Measurements from ENCODE around the gene AP3S2.
"Not testable (repeated sequence)": the region's sequence is repeated elsewhere in the genome, so short reads cannot be mapped to it uniquely, and the experiment has no call there.

AP3S2 gene

GRCh38 chr15:89799918-89800498 lies 93.8 kb downstream of the AP3S2 start:
- no peak for DNase-seq (ENCODE audit: low read depth in 2 of 2)

GRCh38 chr15:89799011-89799911 lies 94.5 kb downstream of the AP3S2 start:
- DNase-seq (ENCODE audit: low read depth in 2 of 2): no peak

- DNase-seq (ENCODE audit: low read depth in 2 of 2): no peak
Observed at GRCh38 chr15:89797678-89798201, 96.1 kb downstream of the AP3S2 start.

- no peak for DNase-seq (ENCODE audit: low read depth in 2 of 2)
Observed at GRCh38 chr15:89795996-89796395, 97.8 kb downstream of the AP3S2 start.

- no peak for DNase-seq (ENCODE audit: low read depth in 2 of 2)
Observed at GRCh38 chr15:89794627-89795241, 99.1 kb downstream of the AP3S2 start.

- DNase-seq (ENCODE audit: low read depth in 2 of 2): no peak
Observed at GRCh38 chr15:89792106-89792805, 101.5 kb downstream of the AP3S2 start.

- no peak for DNase-seq (ENCODE audit: low read depth in 2 of 2)
Observed at GRCh38 chr15:89790661-89791060, 103.1 kb downstream of the AP3S2 start.

- no peak for DNase-seq (ENCODE audit: low read depth in 2 of 2)
Observed at GRCh38 chr15:89790206-89790605, 103.6 kb downstream of the AP3S2 start.

- DNase-seq (ENCODE audit: low read depth in 2 of 2): not testable (repeated sequence)
Observed at GRCh38 chr15:89788585-89788984, 105.2 kb downstream of the AP3S2 start.

- DNase-seq (ENCODE audit: low read depth in 2 of 2): no peak
Observed at GRCh38 chr15:89787944-89788343, 105.8 kb downstream of the AP3S2 start.

GRCh38 chr15:89785774-89786140 lies 108.0 kb downstream of the AP3S2 start:
- no peak for DNase-seq (ENCODE audit: low read depth in 2 of 2)

- DNase-seq (ENCODE audit: low read depth in 2 of 2): no peak
Observed at GRCh38 chr15:89785064-89785773, 108.6 kb downstream of the AP3S2 start.

GRCh38 chr15:89784686-89784960 lies 109.2 kb downstream of the AP3S2 start:
- no peak for DNase-seq (ENCODE audit: low read depth in 2 of 2)

GRCh38 chr15:89783861-89784685 lies 109.7 kb downstream of the AP3S2 start:
- DNase-seq (ENCODE audit: low read depth in 2 of 2): no peak

GRCh38 chr15:89783111-89783860 lies 110.5 kb downstream of the AP3S2 start:
- no peak for DNase-seq (ENCODE audit: low read depth in 2 of 2)

GRCh38 chr15:89782619-89782950 lies 111.2 kb downstream of the AP3S2 start:
- DNase-seq (ENCODE audit: low read depth in 2 of 2): not testable (repeated sequence)

- no peak for DNase-seq (ENCODE audit: low read depth in 2 of 2)
Observed at GRCh38 chr15:89781891-89782618, 111.7 kb downstream of the AP3S2 start.

- DNase-seq (ENCODE audit: low read depth in 2 of 2): no peak
Observed at GRCh38 chr15:89781055-89781454, 112.7 kb downstream of the AP3S2 start.

GRCh38 chr15:89780601-89781000 lies 113.2 kb downstream of the AP3S2 start:
- DNase-seq (ENCODE audit: low read depth in 2 of 2): no peak

Data from activated CD8-positive, alpha-beta memory T cell treated with anti-CD3 and anti-CD28 coated beads for 4 hours (primary cell).